Measurements from ENCODE around the gene CCSER1.

CCSER1 gene

GRCh38 chr4:90165883-90166282 is 38.7 kb downstream of the CCSER1 start:
- H3K4me3 ChIP-seq (ENCODE audit: low read depth, low read length), result no peak overlapping the region
- TF ChIP-seq CTCF (IDR thresholded peaks at IDR 0.05; ENCODE audit: low read depth, low read length, missing control alignments), result no peak
- no peak overlapping the region for H3K27ac ChIP-seq
- H3K27me3 ChIP-seq (replicated peaks), result no peaks in the 10 kb centered on the region
- DNase-seq, result no peak
- in situ Hi-C loops (cut with HindIII; ENCODE audit: low pct_ligation_motif_present, low sequenced_read_pairs), result no loop called here
- no peaks in the 10 kb centered on the region for H3K36me3 ChIP-seq (replicated peaks)

GRCh38 chr4:90171491-90171890 is 44.3 kb downstream of the CCSER1 start:
- H3K36me3 ChIP-seq (replicated peaks), result no peaks in the 10 kb centered on the region
- DNase-seq, result no peak
- no peaks in the 10 kb centered on the region for H3K27me3 ChIP-seq (replicated peaks)
- TF ChIP-seq CTCF (IDR thresholded peaks at IDR 0.05; ENCODE audit: low read depth, low read length, missing control alignments), result no peak
- H3K27ac ChIP-seq, result no peak overlapping the region
- no peak overlapping the region for H3K4me3 ChIP-seq (ENCODE audit: low read depth, low read length)
- in situ Hi-C loops (cut with HindIII; ENCODE audit: low pct_ligation_motif_present, low sequenced_read_pairs), result no loop called here

- Histone ChIP-seq H3K27ac (no peak overlapping the region), H3K36me3 (replicated peaks) (no peaks in the 10 kb centered on the region), H3K27me3 (replicated peaks) (no peaks in the 10 kb centered on the region), H3K4me3 (ENCODE audit: low read depth, low read length) (no peak overlapping the region)
- no peak for TF ChIP-seq CTCF (IDR thresholded peaks at IDR 0.05; ENCODE audit: low read depth, low read length, missing control alignments)
- DNase-seq, result no peak
- in situ Hi-C loops (cut with HindIII; ENCODE audit: low pct_ligation_motif_present, low sequenced_read_pairs), result no loop called here
These were observed 47.4 kb downstream of the CCSER1 start for GRCh38 chr4:90174621-90175023.

GRCh38 chr4:90181644-90182043 is 54.5 kb downstream of the CCSER1 start:
- Histone ChIP-seq H3K36me3 (replicated peaks) (no peaks in the 10 kb centered on the region), H3K4me3 (ENCODE audit: low read depth, low read length) (no peak overlapping the region), H3K27ac (no peak overlapping the region), H3K27me3 (replicated peaks) (no peaks in the 10 kb centered on the region)
- in situ Hi-C loops (cut with HindIII; ENCODE audit: low pct_ligation_motif_present, low sequenced_read_pairs), result no loop called here
- no peak for TF ChIP-seq CTCF (IDR thresholded peaks at IDR 0.05; ENCODE audit: low read depth, low read length, missing control alignments)
- DNase-seq, result no peak

- no peak for TF ChIP-seq CTCF (IDR thresholded peaks at IDR 0.05; ENCODE audit: low read depth, low read length, missing control alignments)
- in situ Hi-C loops (cut with HindIII; ENCODE audit: low pct_ligation_motif_present, low sequenced_read_pairs), result no loop called here
- no peak overlapping the region for H3K4me3 ChIP-seq (ENCODE audit: low read depth, low read length)
These were observed 56.1 kb downstream of the CCSER1 start for GRCh38 chr4:90183254-90183653.

GRCh38 chr4:90184560-90184959 is 57.4 kb downstream of the CCSER1 start:
- Histone ChIP-seq H3K27ac (no peak overlapping the region), H3K36me3 (replicated peaks) (no peaks in the 10 kb centered on the region), H3K27me3 (replicated peaks) (no peaks in the 10 kb centered on the region), H3K4me3 (ENCODE audit: low read depth, low read length) (no peak overlapping the region)
- in situ Hi-C loops (cut with HindIII; ENCODE audit: low pct_ligation_motif_present, low sequenced_read_pairs), result no loop called here
- DNase-seq, result no peak
- TF ChIP-seq CTCF (IDR thresholded peaks at IDR 0.05; ENCODE audit: low read depth, low read length, missing control alignments), result no peak

More at GRCh38 chr4:90183254-90183653, 56.1 kb downstream of the CCSER1 start:
- DNase-seq, result no peak
- Histone ChIP-seq H3K27ac (no peak overlapping the region), H3K36me3 (replicated peaks) (no peaks in the 10 kb centered on the region), H3K27me3 (replicated peaks) (no peaks in the 10 kb centered on the region)

Measured in brain microvascular endothelial cell (primary cell).